T-helper 17 cell (primary cell): Measurements from ENCODE around the gene MFSD6. TPM values are rescaled to one million over a fixed set of nuclear protein-coding genes. Genes with fewer than 3 reads are reported as not detected.
"Not testable (repeated sequence)": the region's sequence is repeated elsewhere in the genome, so short reads cannot be mapped to it uniquely, and the experiment has no call there.

ENCODE experiments used
- ATAC-seq: fragments of 150-1000 bp; cut with Tn5 transposase; 2 replicates; pipeline ENCODE4 v1.10.0; 2021; ENCODE audit warnings: mild to moderate bottlenecking, moderate library complexity
- DNase-seq, 3 donors: peaks; one replicate each; pipeline versions ENCODE4 v3.0.0 to v3.0.0-alpha.2; 2020 to 2021
- H3K9me3 ChIP-seq: one replicate; pipeline ENCODE4 v1.7.0; 2013; ENCODE audit warnings: low read length, mild to moderate bottlenecking; ENCODE audit not compliant: control insufficient read depth, poor library complexity, severe bottlenecking
- H3K27ac Mint-ChIP-seq: one replicate; pipeline ENCODE4 v1.8.0; 2022; ENCODE audit warnings: mild to moderate bottlenecking, moderate library complexity, mixed read lengths
- H3K27me3 Mint-ChIP-seq: one replicate; pipeline ENCODE4 v1.8.0; 2022; ENCODE audit warnings: mixed read lengths
- H3K36me3 Mint-ChIP-seq: one replicate; pipeline ENCODE4 v1.8.0; 2022; ENCODE audit warnings: low read depth, mixed read lengths
- H3K4me1 Mint-ChIP-seq: one replicate; pipeline ENCODE4 v1.8.0; 2022; ENCODE audit warnings: mild to moderate bottlenecking, mixed read lengths
- H3K4me3 Mint-ChIP-seq: one replicate; pipeline ENCODE4 v1.8.0; 2022; ENCODE audit warnings: mild to moderate bottlenecking, moderate library complexity, mixed read lengths
- total RNA-seq, 4 donors: library from RNA in 2 of 4; stranded (reverse) in 2 of 4; gene quantifications; one replicate each; pipeline ENCODE4 v1.2.3 and lab custom pipeline; 2022 to 2026

The MFSD6 gene
- total RNA-seq, 2 donors from 2014 or later: 36.2 to 55.6 TPM

DNA sequence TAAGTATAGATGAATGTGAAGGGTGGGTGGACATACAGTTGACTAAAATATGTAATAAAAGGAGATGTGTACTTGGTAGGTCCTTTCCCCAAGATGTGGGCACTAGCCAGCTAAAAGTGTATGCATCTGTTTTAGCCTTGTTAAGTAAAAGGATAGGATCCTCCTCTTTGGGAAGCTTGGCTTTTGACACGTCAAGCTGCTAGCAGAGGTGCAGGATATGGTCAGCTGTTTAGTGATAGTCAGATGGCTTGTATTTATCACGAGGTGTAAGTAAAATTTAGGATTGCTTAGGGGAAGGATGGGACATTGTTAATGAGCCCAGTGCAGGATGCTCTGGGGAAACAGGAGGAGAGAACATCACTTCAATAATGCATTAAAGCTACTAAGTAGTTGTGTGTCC, 1.5 kb downstream of the MFSD6 start:
- peaks cover 42% of the 10 kb centered on the region for H3K4me1 Mint-ChIP-seq
- ATAC-seq (no peak), DNase-seq (no peak)
- peaks cover 6% of the 10 kb centered on the region for H3K36me3 Mint-ChIP-seq
- peak overlapping the region; percentile 94 for H3K27ac Mint-ChIP-seq
- no peaks in the 10 kb centered on the region for H3K27me3 Mint-ChIP-seq
- peak overlapping the region; percentile 92 for H3K4me3 Mint-ChIP-seq
- H3K9me3 ChIP-seq: no peaks in the 10 kb centered on the region

GRCh38 chr2:190410166-190410565, 2.0 kb downstream of the MFSD6 start:
- peaks cover 42% of the 10 kb centered on the region for H3K4me1 Mint-ChIP-seq
- no peaks in the 10 kb centered on the region for H3K27me3 Mint-ChIP-seq
- DNase-seq (no peak), ATAC-seq (no peak)
- peaks cover 6% of the 10 kb centered on the region for H3K36me3 Mint-ChIP-seq
- no peaks in the 10 kb centered on the region for H3K9me3 ChIP-seq
- H3K4me3 Mint-ChIP-seq: peak overlapping the region; percentile 92
- peak overlapping the region; percentile 47 for H3K27ac Mint-ChIP-seq

GRCh38 chr2:190412966-190413365, 4.8 kb downstream of the MFSD6 start:
- H3K9me3 ChIP-seq: no peaks in the 10 kb centered on the region
- Mint-ChIP-seq H3K4me3 (peak overlapping the region; percentile 21), H3K27me3 (no peaks in the 10 kb centered on the region), H3K4me1 (peaks cover 47% of the 10 kb centered on the region), H3K27ac (peak overlapping the region; percentile 53), H3K36me3 (peaks cover 8% of the 10 kb centered on the region)
- ATAC-seq: no peak
- no peak for DNase-seq

DNA sequence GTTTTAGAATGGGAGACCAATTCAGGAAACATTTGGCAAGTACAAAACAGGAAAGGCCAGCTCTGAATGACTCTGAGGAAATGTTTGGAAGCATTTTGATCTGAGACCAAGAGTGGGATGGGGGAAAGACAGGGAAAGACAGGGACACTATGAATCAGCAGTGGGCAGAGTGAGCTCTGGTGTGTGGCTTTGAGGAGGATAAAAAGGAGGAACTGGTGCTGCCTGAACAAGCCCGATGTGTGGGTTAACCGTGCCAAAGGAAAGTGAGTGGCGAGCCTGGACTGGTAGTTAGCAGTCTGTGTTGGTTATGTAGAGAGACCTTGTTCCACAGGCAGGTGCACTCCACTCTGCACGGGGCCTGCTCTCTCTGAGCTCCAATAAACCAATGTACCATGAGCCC, 5.3 kb downstream of the MFSD6 start:
- H3K27ac Mint-ChIP-seq: peak overlapping the region; percentile 53
- peaks cover 50% of the 10 kb centered on the region for H3K4me1 Mint-ChIP-seq
- H3K9me3 ChIP-seq: no peaks in the 10 kb centered on the region
- ATAC-seq: no peak
- H3K4me3 Mint-ChIP-seq: peak overlapping the region; percentile 21
- no peaks in the 10 kb centered on the region for H3K27me3 Mint-ChIP-seq
- H3K36me3 Mint-ChIP-seq: peaks cover 8% of the 10 kb centered on the region
- DNase-seq: no peak

GRCh38 chr2:190415251-190415650, 7.1 kb downstream of the MFSD6 start:
- Mint-ChIP-seq H3K4me3 (no peak overlapping the region), H3K27ac (peak overlapping the region; percentile 93), H3K27me3 (no peaks in the 10 kb centered on the region), H3K4me1 (peaks cover 38% of the 10 kb centered on the region), H3K36me3 (peaks cover 8% of the 10 kb centered on the region)
- DNase-seq (no peak), ATAC-seq (no peak)
- no peaks in the 10 kb centered on the region for H3K9me3 ChIP-seq

- H3K36me3 Mint-ChIP-seq: peaks cover 8% of the 10 kb centered on the region
- H3K27ac Mint-ChIP-seq: peak overlapping the region; percentile 93
- ATAC-seq (peak; percentile 58), DNase-seq (no peak)
- no peaks in the 10 kb centered on the region for H3K9me3 ChIP-seq
- no peaks in the 10 kb centered on the region for H3K27me3 Mint-ChIP-seq
- H3K4me3 Mint-ChIP-seq: peak overlapping the region; percentile 41
- peaks cover 36% of the 10 kb centered on the region for H3K4me1 Mint-ChIP-seq
Observed at GRCh38 chr2:190415794-190416775, 7.9 kb downstream of the MFSD6 start.

DNA sequence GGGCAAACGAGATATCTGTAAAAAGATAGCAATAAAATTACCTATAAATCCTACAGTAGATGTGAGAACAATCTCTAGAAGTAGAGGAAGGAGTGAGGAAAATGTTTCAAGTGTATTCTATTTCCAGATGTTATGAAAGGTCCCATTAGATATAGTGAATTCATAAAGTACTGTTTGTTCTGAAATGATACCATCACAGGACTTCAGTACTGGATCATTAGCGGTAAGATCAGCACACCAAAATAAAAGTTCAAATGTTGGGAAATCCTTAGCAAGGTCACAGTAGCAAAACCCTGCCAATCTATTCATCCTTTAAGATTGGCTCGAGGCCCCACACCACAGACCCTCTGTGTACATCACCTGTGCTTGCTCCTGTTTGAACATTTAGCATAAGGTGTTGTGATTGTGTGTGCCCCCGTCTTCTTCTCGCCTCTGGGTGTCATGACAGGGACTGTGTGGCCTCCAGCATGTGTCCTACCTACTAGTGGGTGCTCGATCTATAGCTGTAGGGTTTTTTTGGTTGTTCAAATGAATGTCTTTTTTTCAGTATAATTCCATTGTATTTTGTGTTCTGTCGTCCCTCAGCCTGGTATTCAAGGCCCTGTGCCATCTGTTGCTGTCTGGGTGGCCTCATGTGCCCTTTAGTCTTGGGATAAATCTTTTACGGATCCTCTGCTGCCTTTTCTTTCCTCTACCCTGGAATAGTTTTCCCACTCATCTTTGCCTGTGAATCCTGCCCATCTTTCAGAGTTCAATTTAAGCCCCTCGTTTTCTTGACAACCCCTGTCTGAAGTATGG, 9.1 kb downstream of the MFSD6 start:
- no peaks in the 10 kb centered on the region for H3K27me3 Mint-ChIP-seq
- H3K9me3 ChIP-seq: no peaks in the 10 kb centered on the region
- H3K36me3 Mint-ChIP-seq: peaks cover 8% of the 10 kb centered on the region
- H3K4me1 Mint-ChIP-seq: peaks cover 37% of the 10 kb centered on the region
- peak overlapping the region; percentile 47 for H3K4me3 Mint-ChIP-seq
- ATAC-seq (no peak), DNase-seq (no peak)
- H3K27ac Mint-ChIP-seq: peak overlapping the region; percentile 93

DNA sequence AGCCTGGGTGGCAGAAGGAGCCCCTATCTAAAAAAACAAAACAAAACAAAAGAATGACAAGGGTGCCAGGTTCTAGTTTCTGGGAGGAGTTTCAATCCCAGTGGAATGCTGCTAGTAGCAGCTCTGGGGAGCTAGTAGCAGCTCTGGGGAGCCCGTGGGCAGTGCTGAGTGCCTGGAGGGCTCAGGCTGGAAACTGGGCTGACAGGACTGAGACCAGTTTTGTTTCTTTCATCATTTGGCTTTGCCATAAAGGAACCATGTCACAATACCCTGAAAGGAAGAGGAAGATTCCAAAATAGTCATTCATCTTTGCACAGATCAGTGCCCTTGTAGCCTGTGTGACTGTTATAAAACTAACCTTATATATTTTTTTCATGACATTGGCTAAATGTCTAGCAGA, 10.6 kb downstream of the MFSD6 start:
- no peaks in the 10 kb centered on the region for H3K27me3 Mint-ChIP-seq
- DNase-seq: no peak
- peaks cover 30% of the 10 kb centered on the region for H3K4me1 Mint-ChIP-seq
- H3K9me3 ChIP-seq: no peaks in the 10 kb centered on the region
- peaks cover 2% of the 10 kb centered on the region for H3K36me3 Mint-ChIP-seq
- ATAC-seq: no peak
- H3K4me3 Mint-ChIP-seq: no peak overlapping the region
- peak overlapping the region; percentile 8 for H3K27ac Mint-ChIP-seq

DNA sequence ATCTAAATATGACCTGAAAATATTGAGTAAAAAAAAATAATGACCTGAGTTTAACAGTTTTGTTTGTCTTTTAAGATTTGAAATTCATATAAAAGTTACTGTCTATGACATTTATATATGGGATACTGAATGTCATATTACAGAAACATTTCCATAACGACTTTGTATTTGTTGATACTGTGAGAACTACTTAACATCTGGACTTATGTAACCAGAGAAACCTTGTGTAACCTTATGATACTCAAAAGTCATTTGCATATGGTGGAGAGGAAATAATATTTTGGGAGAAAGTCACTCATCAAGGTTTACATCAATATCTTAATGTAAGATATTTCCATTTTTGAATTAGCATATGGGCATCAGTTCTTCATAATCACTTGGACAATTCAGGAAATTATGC, 12.6 kb downstream of the MFSD6 start:
- Mint-ChIP-seq H3K27me3 (no peaks in the 10 kb centered on the region), H3K4me1 (peaks cover 33% of the 10 kb centered on the region), H3K4me3 (no peak overlapping the region), H3K36me3 (peaks cover 2% of the 10 kb centered on the region), H3K27ac (no peak overlapping the region)
- no peak for DNase-seq
- H3K9me3 ChIP-seq: no peaks in the 10 kb centered on the region
- no peak for ATAC-seq

DNA sequence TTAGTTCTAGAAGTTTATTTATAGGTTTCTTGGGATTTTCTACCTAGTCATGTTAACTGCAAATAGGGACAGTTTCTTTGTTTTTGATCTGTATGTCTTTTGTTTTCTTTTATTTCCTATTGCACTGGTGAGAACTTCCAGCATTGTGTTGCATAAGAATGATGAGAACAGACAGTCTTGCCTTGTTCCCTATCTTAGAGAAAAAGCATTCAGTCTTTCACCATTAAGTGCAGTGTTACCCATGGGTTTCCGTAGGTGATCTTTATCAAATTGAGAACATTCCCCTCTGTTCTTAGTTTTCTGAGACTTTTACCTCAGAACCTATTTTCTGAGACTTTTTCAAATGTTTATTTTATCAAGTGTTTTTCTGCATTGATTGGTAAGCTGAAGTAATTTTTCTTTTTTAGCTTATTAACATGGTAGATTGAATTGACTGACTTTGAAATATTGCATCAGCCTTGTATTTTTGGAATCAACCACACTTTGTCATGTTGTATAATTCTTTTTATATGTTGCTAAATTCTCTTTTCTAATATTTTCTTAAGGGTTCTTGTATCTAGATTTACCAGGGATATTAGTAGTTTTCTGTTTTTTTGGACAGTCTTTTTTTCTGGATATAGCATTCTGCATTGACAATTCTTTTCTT, 17.2 kb downstream of the MFSD6 start:
- H3K27ac Mint-ChIP-seq: peak overlapping the region; percentile 43
- no peaks in the 10 kb centered on the region for H3K9me3 ChIP-seq
- H3K36me3 Mint-ChIP-seq: peaks cover 4% of the 10 kb centered on the region
- DNase-seq: no peak
- ATAC-seq: no peak
- H3K27me3 Mint-ChIP-seq: no peaks in the 10 kb centered on the region
- H3K4me1 Mint-ChIP-seq: peaks cover 29% of the 10 kb centered on the region
- H3K4me3 Mint-ChIP-seq: no peak overlapping the region

- ATAC-seq (no peak), DNase-seq (no peak)
- Mint-ChIP-seq H3K4me3 (no peak overlapping the region), H3K27me3 (no peaks in the 10 kb centered on the region), H3K36me3 (peaks cover 4% of the 10 kb centered on the region), H3K4me1 (peaks cover 29% of the 10 kb centered on the region), H3K27ac (peak overlapping the region; percentile 43)
- H3K9me3 ChIP-seq: no peaks in the 10 kb centered on the region
Observed at GRCh38 chr2:190425883-190426658, 17.9 kb downstream of the MFSD6 start.

DNA sequence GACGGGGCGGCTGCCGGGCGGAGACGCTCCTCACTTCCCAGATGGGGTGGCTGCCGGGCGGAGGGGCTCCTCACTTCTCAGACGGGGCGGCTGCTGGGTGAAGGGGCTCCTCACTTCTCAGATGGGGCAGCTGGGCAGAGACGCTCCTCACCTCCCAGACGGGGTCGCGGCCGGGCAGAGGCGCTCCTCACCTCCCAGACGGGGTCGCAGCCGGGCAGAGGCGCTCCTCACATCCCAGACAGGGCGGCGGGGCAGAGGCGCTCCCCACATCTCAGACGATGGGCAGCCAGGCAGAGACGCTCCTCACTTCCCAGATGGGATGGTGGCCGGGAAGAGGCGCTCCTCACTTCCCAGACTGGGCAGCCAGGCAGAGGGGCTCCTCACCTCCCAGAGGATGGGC, 22.7 kb downstream of the MFSD6 start:
- H3K4me1 Mint-ChIP-seq: peaks cover 36% of the 10 kb centered on the region
- H3K27ac Mint-ChIP-seq, H3K27me3 Mint-ChIP-seq, H3K36me3 Mint-ChIP-seq, DNase-seq, ATAC-seq, H3K4me3 Mint-ChIP-seq, H3K9me3 ChIP-seq: not testable (repeated sequence)
